Activated CD8-positive, alpha-beta memory T cell treated with anti-CD3 and anti-CD28 coated beads, Interleukin-2, amount 50 U/mL, for 4 hours (primary cell): ENCODE data around the gene GBA2.

Experiments
- DNase-seq: peaks from one replicate; pipeline ENCODE4 v3.0.0-alpha.2; 2020

GBA2 gene

DNA sequence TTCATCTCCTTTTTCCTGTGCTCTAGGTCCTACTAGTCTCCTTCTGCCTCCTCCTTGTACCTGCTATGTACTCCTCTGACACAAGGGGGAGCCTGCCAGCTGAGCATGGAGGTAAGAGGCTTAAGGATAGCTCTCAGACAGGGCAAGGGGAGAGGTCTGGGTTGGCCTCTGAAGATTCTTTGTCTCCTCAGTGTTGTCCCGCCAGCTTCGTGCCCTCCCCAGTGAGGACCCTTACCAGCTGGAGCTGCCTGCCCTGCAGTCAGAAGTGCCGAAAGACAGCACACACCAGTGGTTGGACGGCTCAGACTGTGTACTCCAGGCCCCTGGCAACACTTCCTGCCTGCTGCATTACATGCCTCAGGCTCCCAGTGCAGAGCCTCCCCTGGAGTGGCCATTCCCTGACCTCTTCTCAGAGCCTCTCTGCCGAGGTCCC, 12.8 kb downstream of the GBA2 start:
- peak; percentile 63 for DNase-seq

DNA sequence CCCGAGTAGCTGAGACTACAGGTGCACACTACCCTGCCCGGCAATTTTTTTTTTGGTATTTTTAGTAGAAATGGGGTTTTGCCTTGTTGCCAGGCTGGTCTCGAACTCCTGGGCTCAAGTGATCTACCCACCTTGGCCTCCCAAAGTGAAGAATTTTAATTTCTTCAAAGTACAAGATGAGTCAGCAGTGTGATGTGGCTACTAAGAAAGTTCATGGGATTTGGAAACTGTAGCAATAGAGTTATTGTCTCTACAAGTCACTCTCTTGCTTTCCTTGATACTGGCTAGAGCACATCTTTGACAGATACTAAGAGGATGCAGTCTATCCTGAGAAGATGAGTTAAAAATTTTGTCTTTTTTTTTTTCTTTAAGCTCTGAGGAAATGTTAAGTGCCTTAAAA, 14.9 kb downstream of the GBA2 start:
- no peak for DNase-seq

DNA sequence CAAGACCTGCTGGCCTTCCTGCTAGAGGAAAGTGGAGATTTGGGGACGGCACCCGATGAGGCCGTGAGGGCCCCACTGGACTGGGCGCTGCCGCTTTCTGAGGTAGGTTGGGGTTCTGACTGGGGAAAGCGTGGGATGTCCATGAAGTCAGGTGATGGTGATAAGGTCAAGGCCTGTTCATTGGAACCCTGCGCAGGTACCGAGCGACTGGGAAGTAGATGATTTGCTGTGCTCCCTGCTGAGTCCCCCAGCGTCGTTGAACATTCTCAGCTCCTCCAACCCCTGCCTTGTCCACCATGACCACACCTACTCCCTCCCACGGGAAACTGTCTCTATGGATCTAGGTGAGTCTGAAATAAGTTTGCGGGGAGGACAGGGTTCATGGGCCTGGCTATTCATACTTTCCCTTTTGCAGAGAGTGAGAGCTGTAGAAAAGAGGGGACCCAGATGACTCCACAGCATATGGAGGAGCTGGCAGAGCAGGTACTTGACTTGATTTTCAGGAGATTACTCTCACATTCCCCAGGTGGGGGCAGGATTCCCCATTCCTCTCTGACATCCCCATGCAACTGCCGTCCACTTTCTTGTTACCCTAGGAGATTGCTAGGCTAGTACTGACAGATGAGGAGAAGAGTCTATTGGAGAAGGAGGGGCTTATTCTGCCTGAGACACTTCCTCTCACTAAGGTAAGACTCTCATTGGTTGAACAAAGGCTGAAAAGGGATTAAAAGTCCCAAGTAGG, 16.1 kb downstream of the GBA2 start:
- no peak for DNase-seq

DNA sequence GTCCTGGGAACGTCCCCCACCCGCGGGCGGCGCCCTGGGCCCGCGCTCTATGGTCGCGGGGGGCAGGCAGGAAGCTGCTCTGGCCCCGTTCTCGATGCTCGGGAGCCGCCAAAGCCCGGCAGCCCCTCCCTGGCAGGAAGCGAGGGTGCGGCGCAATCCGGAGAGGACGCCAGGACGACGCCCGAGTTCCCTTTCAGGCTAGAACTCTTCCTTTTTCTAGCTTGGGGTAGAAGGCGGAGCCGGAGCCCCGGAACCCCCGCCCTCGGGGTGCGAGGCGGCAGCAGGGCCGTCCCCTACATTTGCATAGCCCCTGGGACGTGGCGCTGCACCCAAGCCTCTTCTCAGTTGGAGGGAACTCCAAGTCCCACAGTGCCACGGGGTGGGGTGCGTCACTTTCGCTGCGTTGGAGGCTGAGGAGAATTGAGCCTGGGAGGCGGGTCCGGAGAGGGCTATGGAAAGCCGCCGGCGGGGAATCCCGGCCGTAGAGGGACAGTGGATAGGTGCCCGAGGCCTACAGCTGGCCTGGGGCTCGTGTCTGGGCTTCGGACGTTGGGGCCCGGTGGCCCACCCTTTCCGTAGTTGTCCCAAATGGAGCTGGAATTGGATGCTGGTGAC, 16.7 kb downstream of the GBA2 start, which contains the start of the genes CREB3 and TLN1:
Gene CREB3 (plus strand): TSS at position 482 of the 615 bp plus-strand sequence. CDS start 107 bp downstream, at position 589.
Gene TLN1 (minus strand): TSS at position 11 of the 615 bp plus-strand sequence. CDS start 6,501 bp downstream, outside the sequence.
- peak; percentile 94 for DNase-seq

DNA sequence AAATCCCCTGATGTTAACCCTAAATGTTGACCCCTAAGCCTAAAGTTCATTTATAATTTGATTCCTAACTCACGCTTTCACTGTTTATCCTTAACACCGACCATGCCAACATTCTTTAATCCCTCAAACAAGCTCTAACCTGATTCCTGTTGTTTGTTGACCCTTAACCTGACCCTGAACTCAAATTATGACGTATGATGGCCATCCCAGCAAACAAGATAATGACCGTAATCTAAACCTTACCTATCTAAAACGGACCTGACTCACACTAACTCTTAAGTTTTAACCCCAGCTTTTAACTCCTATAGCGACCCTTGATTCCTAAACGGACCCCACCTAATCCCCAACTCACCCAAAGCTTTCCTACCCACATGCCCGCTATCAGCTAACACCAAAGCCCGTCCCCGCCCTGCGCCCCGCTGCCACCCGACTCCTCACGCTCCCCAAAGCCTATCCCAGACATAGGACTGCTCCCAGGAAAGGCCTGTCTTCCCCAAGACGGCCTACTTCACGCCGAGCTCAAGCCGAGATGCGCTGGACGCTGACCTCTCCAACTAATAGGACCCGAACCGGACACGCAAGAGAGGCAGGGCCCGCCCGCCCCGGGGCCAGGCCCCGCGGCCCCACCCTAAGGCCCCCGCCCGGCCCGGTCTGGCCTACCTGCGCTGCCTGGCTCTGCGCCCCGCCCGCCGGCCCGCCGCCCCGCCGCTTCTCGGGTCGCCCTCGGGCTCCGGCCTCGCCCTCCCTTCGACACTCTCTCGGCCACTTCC, 17.4 kb downstream of the GBA2 start:
- no peak for DNase-seq

DNA sequence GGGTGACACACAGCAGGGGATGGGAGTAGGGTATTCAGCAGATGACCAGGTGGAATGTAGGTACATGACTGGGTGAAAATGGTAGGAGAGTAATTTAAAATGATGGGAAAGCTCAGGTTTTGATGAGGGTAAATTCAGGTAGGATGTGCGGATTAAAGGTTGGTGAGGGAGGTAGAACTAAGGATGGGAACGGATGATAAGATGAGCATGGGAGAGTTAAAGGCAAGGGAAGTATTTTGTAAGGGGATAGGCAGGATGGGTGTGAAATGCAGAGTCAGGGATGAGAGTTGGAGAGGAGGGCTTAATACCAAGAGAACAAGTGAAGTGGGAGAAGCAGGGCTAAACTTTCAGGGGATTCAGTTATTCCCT, 18.6 kb downstream of the GBA2 start:
- DNase-seq: no peak

DNA sequence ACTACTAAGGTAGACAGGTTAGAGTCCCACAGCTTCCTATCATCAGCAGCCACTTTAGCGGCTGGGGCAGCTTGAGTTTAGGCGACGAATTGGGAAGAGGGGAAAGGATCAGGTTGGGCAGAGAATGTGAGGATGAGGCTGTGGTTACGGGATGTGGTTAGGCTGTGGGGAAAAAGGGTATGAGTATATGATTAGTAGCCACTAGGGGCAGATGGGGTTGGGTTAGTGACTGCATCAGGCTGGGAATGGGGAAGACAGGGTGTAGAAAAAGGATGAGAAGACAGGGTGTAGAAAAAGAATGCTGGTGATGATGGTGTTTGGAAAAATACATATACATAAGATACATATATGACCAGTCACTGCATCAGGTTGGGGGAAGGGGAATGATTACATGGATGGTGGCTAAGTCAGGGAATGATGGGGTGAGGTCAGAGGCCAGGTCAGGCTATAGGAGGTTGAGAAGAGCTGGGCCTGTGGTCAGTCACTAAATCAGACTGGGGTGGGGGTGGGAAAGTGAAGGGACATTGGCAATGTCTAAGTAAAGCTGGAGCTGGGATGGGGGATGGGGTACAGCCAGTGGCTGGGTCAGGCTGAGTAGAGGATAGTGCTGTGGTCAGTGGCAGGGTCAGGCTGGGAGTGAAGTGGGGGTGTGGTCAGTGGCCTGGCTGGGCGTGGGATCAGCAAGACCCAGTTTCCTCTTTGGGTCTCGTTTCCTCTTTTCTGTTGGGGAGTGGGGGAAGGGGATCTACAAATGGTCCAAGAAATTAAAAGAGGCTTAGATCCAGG, 19.1 kb downstream of the GBA2 start:
- no peak for DNase-seq

DNA sequence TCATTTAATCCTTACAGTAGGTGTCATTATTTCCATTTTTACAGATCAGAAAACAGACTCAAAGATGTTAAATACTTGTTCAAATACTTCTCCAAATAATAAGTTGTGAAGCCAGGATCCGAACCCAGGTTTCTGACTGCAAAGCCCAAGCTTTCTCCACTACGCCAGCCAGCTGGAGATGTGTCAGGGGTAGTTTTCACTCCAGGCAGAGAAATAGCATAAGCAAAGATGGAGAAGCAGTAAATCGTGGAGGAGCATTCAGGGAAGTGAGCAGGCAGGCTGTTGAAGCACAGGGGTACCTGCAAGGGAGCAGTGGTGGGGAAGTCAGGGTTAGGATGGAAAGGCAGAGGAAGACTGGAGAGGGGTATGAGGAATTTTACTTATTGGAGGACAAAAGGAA, 19.9 kb downstream of the GBA2 start:
- DNase-seq: no peak

DNA sequence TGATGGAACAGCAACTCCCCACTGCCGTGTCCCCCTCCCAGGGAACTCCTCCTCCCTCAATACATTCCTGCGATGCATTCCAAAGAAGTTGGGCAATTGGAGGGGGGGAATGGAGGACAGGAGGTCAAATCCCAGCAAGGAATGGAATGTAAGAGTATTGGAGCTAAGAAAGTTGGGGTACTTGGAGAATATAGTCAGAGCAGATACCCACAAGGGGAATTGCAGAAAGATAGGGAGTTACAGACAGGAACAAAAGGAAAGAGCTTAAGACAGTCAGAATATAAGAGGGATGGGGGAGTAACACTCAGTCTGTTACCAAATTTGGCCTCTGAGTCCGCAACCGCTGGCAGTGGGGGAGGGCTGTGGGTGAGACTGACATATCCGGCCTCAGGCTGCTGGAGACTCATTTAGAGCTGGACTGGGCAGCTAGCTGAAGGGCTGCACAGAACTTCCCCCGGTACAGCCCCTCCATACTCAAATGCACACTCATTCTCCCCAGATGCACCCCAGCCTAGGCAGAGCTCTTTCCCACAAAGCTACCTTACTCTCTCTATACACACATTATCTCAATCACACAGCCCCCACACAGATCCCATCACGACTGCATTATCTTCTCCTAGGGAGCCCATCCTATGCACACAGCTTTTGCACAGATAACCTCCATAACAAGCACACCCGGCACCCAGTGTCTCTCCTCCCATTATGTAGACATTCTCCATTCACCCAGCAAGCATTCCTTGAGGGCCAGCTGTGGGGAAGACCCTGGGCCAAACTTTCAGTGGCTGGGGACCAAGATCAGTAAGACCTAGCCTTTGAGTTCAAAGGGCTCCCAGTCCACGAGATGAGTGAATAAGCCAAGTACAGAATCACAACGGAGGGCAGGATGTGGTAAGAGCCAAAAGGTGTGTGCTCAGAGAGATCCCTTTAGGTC, 20.7 kb downstream of the GBA2 start:
- no peak for DNase-seq

DNA sequence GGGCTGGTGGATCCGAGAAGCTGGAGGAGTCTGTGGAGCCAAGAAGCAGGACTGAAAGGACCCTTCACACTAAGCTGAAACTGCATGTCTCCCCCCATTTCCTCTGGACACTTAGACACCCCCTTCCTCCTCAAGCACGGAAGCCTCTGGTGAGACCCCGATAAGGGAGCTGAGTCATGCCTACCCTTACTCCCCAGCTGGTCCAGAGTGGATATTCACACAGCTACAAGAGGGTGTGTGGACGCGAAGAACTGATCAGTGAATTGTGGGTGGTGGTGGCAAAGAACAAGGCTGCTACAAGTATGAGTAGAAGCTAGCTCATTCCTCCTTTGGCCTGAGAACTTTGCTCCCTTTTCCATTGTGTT, 21.4 kb downstream of the GBA2 start:
- no peak for DNase-seq

DNA sequence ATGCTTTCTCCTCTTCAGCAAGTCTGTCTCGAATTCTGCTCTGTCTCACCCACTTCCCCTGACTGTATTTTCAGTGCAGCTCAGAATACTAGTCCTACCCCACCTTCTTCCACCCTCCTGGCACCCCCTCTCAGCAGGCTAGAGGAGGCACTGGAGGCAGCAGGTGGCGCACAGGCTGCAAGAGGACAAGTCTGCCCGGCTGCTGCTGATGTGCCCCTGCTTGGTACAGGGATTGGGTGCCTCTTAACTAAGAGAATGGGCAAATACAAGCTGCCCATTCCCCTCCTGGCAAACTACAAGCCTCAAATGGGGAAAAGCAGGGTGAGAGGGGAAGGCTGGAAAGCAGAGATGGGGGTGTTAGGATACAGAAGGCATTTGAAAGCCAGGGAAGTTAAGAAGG, 22.1 kb downstream of the GBA2 start:
- peak; percentile 32 for DNase-seq

DNA sequence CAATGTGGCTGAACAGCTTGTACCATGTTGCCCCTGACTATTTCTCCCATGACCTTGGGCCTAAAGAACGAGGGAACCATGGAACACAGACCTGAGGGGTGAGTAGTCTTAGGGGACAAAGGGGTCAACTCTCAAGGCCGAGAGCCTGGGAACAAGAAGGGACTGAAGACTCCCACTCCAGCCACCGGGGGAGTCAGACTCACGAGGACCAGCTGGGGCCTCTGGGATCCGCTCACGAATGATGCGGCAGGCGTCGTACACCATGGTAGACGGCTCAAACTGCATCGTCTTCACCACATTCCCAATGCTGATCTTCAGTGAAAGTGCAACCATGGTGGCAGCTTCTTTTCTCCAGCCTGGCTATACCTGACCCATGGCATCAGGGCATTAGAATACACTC, 23.7 kb downstream of the GBA2 start:
- no peak for DNase-seq

DNA sequence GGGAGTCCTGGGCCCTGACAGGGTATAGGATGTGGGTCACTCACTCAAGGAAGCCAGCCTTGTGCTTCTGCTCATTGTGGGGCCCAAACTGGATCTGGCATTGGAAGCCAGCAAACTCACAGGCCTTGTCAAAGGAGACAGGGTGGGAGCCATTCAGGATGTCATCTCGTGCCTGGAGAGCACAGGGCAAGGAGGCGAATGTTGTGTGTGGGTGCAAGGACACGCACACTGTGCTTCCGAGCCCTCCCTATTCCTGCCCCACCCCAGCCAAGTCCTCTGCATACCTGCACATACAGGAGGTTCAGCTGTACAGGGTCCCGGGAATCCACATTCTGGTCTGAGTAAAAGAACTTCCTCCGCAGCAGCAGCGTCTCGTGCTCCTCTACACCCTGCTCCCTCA, 25.1 kb downstream of the GBA2 start:
- no peak for DNase-seq

DNA sequence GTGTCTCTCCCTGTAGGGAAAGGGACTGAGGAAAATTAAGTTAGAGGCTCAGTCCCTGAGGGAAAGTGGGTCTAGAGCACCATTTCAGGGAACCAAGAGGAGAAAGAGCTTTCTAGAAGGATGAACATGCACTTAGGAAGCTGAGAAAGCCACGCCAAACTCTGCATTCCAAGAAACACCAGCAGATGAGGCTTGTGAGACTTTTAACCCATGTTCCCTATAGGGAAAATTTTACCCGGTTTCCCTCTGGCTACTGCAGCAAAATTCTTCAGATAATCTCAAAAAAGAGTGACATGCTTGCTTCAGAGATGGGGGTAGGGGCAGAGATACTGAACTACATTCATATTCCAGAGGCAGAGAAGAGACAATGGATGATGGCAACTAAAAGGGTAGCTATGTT, 25.6 kb downstream of the GBA2 start:
- DNase-seq: no peak

DNA sequence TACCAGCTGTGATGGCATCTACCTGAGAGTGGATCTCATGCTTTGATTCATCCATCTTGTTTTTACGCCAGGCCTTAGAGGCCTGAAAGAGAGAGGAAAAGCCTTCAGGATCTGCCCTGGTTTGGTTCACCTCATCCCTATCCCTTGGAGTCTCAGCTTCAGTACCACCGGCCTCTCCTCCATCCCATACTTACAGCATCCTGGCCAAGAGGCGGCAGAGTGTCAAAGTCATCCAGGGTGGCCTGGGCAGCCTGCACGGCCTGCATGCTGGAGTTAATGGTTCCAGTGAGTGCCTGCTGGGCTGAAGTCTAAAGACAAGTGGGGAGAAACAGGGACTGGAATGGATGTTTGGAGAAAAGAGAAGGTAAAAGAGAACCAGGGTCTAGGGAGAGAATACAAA, 29.5 kb downstream of the GBA2 start:
- no peak for DNase-seq

DNA sequence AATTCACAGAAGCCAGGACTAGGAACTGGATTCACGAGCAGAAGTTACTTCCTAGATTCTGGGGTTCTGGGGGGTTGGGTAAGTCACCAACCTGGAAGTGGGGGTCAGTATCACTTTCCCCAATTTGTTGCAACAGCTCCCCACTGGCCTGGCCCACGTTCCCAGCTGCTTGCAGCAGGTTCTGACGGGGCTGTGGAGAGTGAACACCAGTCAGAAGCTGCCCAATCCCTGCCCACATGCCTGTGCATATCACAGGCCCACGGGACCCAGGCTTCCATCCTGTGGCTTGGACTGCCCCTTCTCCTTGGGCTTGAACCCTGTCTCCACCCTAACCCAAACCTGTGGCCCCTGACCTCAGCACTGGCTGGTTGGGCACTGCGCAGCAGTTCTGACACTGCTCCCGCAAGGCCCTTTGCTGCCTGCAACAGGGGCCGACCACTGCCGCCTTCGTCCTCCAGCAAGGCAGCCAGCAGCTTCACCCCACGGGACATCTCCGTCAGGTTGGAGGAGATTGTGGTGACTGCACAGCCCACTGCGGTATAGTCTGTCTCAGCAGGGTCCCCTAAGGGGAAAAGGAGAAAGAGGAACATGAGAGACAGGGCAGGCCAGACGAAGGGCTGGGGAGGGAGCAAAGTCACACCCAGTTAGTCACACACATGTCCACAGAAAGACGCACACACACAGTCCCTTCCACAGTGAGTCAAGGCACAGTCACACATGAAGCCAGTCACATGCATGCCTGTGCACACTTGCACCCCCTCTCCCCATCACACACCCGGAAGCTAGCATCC, 30.1 kb downstream of the GBA2 start:
- no peak for DNase-seq

DNA sequence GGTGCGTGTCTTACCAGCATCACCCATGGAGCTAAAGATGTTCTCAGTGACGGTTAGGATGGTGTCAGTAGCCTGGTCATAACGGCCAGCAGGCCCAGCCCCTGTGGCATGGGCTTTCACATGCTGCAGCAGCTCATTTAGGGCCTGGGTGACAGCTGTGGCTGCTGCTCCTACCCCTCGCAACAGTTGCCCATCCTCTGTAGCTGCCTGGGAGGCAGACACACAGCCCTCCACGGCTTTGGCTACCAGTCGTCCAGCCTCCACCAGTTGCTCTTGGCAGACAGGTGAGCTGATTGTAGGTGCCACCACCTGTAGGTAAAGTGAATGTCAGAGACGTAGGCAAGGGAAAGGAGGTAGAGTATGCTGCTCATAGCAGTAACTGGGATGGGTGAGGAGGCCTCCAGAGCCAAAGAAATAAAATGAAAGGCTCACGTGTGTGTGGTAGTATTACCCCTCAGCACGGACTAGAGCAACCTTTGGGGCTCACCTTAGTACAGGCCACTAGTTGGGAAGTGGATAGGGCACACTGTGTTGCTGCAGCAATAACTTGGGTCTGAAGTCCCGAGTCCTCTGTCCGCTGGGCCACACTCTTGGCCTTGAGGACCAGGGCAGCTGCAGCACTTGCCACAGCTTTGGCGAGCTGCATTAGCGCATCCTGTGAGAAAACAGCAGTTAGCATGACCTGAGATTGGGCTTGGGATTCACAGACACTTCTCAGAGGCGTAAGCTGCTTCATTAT, 31.7 kb downstream of the GBA2 start:
- no peak for DNase-seq

DNA sequence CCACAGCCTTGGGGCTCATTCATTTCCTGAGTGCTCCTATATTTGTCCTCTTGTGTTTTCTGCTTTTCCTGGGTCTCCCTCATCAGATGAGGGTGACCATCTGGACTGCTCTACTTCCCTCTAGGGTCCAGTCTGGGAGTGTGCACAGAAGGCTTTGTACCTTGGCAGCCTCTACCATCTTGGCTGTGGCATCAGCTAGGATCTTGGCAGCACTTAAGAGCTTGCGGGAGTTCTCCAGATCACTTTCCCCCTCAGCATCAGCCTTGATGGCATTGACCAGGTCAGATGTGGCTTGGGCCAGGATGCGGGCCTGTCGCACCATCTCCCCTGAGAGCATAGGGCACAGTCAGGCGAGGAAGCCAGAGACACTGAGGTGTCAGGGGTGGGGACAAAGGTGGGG, 32.8 kb downstream of the GBA2 start:
- no peak for DNase-seq

DNA sequence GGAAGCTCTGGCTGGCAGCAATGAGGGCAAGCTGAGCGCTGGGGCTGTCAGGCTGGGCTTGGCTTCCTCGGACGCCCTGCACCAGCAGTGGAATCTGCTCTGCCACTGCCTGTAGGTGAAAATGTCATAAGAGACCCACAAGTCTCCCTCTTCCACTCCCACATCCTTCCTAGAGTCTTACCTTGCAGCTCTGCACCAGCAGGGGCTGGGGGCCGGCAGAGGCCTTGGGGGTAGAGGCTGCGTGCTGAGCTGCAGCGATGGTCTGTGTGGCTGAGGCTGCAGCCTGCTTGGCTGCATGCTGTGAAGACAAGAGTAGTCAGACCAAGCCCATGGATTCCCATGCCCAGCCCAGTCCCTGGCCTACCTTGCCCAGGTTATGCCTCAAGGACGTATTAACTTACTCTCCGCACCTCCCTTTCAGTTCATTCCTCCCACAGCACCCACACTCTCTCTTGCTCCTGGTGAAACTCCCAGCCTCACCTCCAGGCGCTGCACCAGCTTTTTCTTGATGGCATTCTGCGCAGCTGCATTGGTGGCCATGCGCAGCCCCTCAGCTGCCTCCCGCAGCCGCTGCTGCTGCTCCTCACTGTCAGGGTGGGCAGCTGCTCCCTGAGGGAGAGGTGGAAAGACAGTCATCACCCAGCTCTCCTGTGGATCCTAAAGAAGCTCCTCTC, 34.3 kb downstream of the GBA2 start:
- DNase-seq: no peak

DNA sequence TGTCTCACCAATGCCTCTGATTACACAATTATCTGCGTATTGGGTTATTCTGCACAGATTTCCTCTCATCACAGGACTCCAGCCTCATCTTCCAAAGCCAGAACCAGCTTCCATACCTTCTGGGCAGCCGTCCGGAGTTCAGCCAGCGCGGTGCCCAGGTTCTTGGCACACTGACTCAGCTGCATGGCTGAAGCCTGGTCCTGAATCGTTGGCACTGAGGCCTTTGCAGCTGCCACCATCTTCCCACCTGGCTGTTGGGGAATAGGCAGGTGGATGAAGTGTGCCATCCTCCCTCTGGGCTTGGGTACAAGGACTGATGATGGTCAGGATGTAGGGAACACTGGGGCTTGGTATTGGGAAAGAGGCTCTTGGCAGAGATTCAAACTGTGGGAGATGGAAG, 34.9 kb downstream of the GBA2 start:
- no peak for DNase-seq
